ENCODE measurements around the gene IRGC.

The IRGC gene

DNA sequence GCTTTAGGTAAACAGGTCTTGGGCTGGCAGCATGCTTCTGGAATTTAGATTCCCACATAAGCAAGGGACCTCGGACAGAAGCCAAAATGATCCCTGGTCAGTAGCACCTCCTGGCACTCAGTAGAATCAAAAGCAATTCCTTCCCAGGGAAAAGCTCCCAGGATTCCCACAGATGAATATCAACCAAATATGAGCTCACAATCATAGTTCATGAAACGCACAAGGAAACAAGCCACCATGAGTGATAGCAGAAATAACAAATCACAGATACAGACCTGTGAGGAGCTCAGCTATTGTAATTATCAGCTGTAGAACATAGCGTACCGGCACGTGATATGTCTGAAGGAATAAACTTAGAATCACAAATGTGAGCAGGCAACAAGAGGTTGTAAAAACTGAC is 24.1 kb upstream of the IRGC start:
- DNase-seq (ENCODE audit: low spot score) = no peak

DNA sequence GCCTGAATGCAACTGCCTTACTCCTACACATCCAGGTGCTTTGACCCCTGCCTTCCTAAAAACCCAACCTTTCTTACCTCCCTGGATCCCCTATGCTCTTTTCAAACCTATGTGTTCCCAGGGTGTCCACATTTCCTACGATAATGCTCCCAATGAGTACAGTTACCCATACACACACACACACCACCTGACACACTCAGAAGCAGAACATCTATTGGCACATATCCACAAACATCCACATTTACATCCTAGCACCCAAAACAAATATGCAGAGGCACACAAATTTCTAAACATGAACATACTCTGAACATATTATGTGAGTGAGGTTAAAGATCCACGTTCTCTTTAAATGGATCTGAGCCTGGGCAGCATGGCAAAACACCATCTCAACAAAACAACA is 23.5 kb upstream of the IRGC start:
- no peak for DNase-seq (ENCODE audit: low spot score)

DNA sequence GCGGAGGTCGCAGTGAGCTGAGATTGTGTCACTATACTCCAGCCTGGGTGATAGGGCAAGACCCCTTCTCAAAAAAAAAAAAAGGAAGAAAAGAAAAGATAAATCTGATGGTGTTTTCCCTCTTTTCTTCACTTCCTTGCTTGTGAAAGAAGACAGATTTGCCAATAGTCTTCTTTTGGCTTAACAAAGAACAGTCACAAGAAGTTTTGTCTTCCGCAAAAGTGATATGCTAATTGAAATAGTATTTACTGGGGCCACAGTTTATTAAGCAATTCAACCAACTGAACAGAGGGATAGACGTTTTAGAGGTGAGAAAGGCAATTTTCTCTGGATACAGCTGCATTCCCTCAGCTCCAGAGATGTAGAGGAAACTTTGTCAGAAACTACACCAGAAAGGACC is 23.0 kb upstream of the IRGC start:
- no peak for DNase-seq (ENCODE audit: low spot score)

DNA sequence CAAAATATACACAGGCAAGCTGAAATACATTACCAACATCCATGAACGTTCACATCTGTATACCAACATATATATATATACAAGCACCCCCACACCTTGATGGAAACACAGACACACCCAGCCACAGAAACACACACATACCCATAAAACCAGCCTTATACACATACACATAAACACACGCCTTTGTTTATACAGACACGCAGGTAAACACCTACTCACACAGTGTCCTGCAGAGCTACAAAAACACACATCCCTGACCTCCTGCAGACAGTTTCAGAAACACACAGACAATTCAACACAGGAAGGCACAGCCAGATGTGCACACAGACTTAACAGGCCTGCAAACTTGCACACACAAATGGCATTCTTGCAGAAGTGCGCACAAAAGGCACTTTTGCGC is 21.3 kb upstream of the IRGC start:
- DNase-seq (ENCODE audit: low spot score) = no peak

DNA sequence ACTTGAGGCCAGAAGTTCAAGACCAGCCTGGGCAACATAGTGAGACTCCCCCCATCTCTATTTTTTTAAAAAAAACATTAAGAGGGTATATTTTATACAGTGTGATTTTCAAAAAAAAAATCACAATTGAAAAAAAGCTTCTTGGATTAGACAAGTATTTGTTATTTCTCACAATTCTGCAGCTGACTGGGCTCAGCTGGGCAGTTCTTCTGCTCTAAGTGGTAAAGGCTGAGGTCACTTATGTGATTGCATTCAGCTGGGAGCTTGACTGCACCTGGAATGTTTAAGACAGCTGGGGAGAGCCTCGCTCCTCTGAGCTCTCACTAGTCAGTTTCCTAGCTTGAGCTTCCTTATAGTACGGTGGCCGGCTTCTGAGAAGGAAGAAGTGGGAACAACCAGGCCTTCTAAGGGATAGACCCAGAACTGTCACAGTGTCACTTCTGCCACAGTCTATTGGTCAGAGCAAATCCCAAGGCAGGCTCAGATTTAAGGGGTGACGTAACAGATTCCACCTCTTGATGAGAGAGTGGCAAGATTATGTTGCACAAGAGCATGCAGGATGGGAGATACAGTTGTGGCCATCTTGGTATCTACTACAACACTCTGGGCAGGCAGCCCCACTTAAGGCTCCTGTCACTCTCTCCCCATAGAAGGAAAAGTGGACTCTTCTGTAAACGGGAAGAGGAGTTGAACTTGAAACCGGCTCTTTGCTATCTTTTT is 19.7 kb upstream of the IRGC start:
- DNase-seq (ENCODE audit: low spot score) = no peak

DNA sequence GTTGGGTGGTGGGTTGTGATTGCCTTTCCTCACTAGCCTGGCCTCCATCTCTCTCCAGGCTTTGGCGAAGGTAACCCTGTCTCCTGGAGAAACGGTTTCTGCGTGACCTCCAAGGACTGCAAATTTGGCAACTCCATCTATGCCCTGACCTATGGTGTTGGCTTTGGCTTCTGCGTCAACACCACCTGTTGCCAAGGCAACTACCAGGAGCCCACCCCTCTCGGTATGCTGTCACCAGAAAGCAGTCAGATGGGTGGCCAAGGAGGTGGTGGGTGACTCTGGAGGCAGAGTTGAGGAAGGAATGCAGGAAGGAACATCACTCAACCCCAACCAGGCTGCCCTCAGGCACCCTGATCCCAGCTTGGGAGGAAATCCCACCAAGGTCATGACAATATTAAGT is 18.6 kb upstream of the IRGC start:
- no peak for DNase-seq (ENCODE audit: low spot score)

DNA sequence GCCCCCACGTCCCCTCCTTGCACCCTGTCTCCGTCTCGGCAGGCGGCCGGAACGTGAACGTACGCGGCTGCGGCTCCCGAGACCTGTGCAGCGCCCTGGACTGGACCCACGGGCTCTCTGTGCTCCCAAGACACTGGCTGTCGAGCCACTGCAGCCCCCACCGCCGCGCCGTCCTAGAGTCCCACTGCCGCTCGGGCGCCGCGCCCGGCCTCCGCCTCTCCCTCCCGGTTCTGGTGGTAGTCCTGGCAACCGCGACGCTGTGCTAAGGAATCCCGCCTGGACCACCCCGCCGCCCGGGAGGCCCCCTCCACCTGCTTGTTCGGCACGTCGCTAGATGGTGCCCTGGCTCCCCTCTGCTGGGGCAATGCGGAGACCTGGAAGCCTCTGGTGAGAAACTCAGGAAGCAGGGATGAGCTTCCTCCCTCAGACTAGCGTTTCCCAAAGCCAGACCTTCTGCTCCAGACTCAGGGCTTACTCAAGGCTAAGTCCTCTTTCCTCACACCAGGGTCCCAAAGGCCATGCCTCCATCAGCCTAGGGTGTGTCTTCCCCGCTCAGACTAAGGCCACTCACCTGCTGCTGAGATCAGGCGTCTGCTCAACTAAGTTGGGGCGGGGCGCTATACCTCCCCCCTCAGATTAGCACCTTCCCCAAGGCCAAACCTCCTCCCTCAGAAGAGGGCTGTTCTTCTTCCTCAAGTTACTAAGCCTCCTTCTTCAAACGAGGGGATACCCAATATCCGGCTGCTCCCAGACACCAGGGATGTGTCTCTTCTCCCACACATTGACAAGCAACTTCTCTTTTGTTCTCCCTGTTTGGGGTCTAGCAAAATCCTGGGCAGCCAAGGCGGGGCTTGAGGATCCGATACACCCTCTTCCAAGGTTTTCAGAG is 16.1 kb upstream of the IRGC start:
- no peak for DNase-seq (ENCODE audit: low spot score)

DNA sequence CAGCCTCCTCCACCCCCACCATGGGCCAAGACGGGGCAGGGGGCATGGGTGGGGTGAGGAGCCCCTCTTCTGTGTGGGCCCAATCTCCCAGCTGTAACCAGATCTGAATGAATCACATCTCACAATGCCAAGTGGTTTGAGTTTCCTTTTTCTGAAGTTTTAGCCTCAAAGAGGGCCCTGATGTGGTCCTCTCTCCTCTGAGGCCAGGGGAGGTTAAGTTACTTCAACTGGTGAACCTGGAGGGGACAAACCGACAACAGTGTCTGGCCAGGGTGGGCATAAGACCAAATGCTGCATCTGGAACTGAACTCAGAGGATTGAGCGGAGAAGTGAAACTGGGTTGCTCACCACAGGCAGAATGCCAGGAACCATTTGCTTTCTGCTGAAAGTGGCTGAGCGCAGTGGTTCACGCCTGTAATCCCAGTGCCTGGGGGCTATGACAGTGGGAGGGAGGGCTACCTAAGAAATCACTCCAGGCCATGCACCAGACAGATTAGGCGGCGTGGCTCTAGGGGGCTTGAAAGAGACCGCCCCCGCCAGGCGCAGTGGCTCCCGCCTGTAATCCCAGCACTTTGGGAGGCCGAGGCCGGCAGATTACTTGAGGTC is 15.4 kb upstream of the IRGC start:
- no peak for DNase-seq (ENCODE audit: low spot score)

DNA sequence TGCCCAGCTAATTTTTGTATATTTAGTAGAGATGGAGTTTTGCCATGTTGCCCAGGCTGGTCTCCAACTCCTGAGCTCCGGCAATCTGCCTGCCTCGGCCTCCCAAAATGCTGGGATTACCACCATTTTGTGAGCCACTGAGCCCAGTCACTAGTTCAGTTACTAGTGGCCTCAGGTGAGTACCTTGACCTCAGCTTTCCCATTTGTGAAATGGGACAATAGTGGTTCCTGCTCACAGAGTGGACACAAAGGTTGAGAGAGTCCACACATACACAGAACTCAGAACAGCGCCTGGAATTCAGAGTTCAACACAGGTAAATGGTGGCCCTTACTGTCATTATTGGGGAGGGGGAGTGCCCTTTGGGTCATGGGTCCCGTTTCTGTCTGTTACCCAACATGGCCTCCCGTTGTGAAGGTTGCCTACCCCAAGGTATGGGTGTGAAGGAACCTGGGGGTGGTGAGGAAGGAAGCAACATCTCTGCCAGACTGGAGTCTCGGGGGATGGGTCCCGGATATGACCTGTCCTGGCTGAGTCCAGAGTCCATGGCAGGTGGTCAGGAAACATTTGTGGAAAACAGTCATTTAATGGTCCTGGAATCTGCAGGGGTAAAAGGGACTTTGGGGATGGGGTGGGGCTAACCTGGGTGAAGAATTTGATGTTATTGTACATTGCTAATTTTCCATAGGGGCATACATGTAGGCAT is 11.7 kb upstream of the IRGC start:
- DNase-seq (ENCODE audit: low spot score) = no peak

DNA sequence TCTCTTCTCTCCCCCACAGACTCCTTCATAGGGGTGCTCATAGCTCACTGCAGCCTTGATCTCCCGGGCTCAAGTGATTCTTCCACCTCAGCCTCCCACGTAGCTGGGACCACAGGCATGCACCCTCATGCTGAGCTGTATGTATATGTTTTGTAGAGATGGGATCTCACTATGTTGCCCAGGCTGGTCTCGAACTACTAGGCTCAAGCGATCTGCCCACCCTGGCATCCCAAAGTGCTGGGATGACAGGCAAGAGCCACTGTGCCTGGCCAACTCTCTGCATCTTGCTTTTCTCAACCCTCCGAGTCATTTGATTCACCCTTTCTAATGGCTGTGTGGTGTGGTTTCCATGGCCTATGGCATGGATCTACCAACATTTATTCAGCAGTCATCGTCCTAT is 10.1 kb upstream of the IRGC start:
- no peak for DNase-seq (ENCODE audit: low spot score)

DNA sequence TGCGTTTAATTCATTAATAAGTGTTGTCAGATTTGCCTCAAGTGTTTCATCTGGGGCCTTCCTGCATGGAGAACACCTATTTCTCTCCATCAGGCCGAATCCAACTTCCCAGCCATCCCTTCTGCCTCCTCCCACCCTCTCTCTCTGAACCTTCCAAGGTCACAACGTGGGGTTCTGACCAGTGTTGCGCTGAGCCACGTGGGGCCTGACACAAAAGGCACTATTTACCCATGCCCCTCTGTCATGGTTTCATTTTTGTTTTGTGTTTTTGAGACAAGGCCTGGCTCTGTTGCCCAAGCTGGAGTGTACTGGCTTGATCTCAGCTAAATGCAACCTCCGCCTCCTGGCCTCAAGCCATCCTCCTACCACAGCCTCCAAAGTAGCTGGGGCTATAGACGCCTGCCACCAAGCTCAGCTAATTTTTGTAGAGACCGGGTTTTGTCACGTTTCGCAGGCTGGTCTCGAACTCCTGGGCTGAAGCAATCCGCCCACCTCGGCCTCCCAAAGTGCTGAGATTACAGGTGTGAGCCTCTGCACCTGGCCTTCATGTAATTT is 8.6 kb upstream of the IRGC start:
- no peak for DNase-seq (ENCODE audit: low spot score)

DNA sequence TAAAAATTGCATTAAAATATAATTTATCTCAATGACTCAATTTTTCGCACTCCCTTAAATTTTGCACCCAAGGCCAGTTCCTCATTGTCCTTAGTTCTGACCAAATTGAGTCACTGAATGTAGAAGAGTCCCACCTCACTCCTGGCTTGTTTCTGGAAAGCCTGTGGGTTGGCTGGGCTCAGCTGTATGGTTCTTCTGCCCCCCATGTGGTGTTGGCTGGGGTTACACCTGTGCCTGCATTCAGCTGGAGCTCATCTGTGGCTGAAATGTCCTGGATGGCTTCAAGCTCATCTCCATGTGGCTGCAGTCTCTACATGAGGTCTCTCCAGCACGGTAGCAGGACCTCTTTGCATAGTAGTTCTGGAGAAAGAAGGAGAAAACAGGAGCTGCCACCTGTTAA is 7.2 kb upstream of the IRGC start:
- DNase-seq (ENCODE audit: low spot score) = no peak

DNA sequence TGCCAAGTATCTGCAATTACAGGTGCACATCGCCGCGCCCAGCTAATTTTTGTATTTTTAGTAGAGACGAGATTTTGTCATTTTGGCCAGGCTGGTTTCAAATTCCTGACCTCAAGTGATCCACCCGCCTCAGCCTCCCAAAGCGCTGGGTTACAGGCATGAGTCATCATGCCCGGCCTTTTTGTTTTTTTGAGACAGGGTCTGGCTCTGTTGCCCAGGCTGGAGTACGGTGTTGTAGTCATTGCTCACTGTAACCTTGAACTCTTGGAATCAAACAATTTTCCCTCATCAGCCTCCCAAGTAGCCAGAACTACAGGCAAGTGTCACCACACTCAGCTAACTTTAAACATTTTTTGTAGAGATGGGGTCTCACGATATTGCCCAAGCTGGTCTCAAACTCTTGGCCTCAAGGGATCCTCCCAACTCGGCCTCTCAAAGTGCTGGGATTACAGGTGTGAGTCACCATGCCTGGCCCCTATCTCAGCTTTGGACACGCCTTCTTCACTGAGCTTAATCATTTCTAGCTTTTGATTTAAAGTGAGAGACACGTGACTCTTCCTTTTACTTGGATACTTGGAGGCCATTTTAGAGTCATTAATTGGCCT is 4.0 kb upstream of the IRGC start:
- no peak for DNase-seq (ENCODE audit: low spot score)

DNA sequence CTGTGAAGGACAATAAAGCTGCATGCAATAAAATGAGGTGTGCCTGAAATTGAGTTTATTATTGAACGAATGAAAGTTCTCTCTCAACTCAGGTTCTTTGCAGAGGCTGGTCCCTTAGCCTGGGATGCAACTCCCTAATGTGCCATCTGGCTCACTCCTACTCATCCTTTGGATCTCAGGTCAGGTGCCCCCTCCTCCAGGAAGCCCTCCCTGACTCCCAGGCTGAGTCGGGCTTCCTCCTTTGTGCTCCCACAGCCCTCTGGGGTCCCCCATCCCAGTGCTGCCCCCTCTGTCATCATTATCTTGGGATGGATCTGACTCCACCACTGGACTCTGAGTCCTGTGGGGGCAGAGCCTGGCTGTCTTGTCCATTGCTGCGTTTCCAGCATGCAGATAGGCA is 2.7 kb upstream of the IRGC start:
- no peak for DNase-seq (ENCODE audit: low spot score)

DNA sequence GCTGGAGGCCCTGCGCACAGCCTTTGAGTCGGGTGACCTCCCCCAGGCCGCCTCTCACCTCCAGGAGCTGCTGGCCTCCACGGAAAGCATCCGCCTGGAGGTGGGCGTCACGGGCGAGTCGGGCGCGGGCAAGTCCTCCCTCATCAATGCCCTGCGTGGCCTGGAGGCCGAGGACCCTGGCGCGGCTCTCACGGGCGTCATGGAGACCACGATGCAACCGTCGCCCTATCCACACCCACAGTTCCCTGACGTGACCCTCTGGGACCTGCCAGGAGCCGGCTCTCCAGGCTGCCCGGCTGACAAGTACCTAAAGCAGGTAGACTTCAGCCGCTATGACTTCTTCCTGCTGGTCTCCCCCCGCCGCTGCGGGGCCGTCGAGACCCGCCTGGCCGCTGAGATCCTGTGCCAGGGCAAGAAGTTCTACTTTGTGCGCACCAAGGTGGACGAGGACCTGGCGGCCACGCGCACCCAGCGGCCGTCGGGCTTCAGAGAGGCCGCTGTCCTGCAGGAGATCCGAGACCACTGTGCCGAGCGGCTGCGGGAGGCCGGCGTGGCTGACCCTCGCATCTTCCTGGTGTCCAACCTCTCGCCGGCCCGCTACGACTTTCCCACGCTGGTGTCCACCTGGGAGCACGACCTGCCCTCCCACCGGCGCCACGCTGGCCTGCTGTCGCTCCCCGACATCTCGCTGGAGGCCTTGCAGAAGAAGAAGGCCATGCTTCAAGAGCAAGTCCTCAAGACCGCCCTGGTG is 2.9 kb downstream of the IRGC start:
- no peak for DNase-seq (ENCODE audit: low spot score)

DNA sequence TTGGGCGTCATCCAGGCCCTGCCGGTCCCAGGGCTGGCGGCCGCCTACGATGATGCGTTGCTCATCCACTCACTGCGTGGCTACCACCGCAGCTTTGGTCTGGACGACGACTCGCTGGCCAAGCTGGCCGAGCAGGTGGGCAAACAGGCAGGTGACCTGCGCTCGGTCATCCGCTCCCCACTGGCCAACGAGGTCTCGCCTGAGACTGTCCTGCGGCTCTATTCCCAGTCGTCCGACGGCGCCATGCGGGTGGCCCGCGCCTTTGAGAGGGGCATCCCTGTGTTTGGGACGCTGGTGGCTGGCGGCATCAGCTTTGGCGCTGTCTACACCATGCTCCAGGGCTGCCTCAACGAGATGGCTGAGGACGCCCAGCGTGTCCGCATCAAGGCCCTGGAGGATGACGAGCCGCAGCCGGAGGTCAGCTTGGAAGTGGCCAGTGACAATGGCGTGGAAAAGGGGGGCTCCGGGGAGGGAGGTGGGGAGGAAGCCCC is 3.5 kb downstream of the IRGC start:
- DNase-seq (ENCODE audit: low spot score) = no peak

DNA sequence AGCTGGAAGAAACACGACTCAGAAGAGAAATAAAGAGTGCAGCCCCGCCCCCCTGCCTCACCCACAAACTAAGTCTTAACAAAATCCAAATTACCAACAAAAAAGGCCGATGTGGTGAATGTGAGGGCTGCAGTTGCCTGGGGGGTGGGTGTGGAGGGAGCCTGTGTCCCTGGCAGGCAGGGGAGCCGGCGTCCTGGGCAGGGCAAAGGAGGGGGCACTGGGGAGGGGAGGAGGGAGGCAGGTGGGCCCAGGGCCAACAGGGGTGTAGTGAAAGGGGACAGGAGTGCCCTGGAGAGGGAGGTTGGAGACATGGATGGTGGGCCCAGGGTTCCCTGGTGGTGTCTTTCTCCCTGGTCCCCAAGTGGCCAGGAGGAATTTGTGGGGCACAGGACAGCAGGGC is 4.0 kb downstream of the IRGC start:
- no peak for DNase-seq (ENCODE audit: low spot score)

DNA sequence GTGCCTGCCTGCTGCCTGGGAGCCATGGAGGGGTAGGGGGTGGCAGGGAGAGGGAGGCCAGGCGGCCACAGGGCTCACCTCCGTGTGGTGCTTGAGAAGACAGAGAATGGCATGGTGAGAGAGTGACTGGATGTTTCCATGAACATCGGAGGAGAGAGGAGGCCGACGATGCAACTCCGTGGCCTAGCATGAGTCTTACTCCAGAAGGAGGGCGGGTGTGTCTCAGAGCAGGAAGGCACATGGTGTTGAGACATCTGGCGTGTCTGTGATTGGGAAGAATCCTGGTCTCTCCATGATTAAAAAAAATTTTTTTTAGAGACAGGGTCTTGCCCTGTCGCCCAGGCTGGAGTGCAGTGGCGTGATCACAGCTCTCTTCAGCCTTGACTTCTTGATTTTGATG is 5.1 kb downstream of the IRGC start:
- no peak for DNase-seq (ENCODE audit: low spot score)

DNA sequence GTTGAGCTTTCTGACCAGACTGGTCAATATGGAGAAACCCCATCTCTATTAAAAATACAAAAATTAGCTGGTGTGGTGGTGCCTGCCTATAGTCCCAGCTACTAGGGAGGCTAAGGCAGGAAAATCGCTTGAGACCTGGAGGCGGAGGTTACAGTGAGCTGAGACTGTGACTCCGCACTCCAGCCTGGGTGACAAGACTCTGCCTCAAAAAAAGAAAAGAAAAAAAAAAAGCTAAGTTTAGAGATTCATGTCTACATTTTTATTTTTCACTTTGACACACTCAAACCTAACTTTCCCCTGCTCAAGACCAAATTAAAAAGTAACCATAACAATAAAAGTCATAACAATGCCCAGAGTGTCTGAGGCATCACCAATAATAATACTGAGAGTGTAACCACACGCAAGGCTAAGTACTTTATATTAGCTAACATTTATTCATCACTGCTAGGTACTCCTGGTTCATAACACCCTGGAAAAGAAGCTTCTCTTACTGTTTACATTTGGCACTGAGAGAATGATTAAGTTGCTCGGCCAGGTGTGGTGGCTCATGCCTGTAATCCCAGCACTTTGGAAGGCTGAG is 5.7 kb downstream of the IRGC start:
- DNase-seq (ENCODE audit: low spot score) = no peak

DNA sequence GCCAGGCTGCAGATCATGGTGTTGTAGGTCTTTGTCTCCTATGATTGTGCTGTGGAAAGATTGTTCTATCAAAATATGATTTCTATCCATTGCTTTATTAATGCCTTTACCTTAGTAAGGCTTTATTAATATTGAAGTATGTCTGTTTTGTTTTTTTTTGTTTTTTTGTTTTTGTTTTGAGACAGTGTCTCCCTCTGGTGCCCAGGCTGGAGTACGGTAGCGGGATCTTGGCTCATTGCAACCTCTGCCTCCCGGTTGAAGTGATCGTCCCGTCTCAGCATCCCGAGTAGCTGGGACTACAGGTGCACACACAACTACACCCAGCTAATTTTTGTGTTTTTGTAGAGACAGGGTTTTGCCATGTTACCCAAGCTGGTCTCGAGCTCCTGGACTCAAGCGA is 7.7 kb downstream of the IRGC start:
- no peak for DNase-seq (ENCODE audit: low spot score)

DNA sequence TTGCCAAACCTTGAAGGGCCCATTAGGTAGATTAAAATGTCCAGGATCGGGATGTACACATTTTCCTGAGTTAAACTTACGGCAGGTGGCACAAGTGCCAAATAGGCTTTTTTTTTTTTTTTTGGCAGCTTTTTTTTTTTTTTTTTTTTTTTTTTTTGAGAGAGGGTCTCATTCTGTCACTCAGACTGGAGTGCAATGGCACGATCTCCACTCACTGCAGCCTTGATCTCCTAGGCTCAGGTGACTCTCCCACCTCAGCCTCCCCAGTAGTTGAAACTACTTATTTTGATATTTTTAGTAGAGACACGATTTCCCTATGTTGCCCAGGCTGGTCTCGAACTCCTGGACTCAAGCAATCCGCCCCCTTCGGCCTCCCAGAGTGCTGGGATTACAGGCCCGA is 9.0 kb downstream of the IRGC start:
- DNase-seq (ENCODE audit: low spot score) = no peak
